Osteocyte (in vitro differentiated cells): ENCODE measurements around the gene RAC2. TPM values are rescaled to one million over a fixed set of nuclear protein-coding genes. Genes with fewer than 3 reads are reported as not detected.

ENCODE experiments used
- DNase-seq: peaks from one replicate; pipeline ENCODE4 v3.0.0; 2021; ENCODE audit warnings: mixed read lengths; ENCODE audit not compliant: unreplicated experiment; ENCODE audit errors: extremely low spot score
- H3K27ac Mint-ChIP-seq: one replicate; pipeline ENCODE4 v1.8.0; 2021; ENCODE audit warnings: mild to moderate bottlenecking, mixed read lengths; ENCODE audit not compliant: unreplicated experiment
- H3K27me3 Mint-ChIP-seq: one replicate; pipeline ENCODE4 v1.8.0; 2021; ENCODE audit warnings: mixed read lengths; ENCODE audit not compliant: unreplicated experiment
- H3K36me3 Mint-ChIP-seq: one replicate; pipeline ENCODE4 v1.8.0; 2021; ENCODE audit warnings: mixed read lengths; ENCODE audit not compliant: unreplicated experiment
- H3K4me1 Mint-ChIP-seq: one replicate; pipeline ENCODE4 v1.8.0; 2021; ENCODE audit warnings: mixed read lengths; ENCODE audit not compliant: unreplicated experiment
- H3K4me3 Mint-ChIP-seq: one replicate; pipeline ENCODE4 v1.8.0; 2021; ENCODE audit warnings: mild to moderate bottlenecking, moderate library complexity, mixed read lengths; ENCODE audit not compliant: unreplicated experiment
- H3K9me3 Mint-ChIP-seq: one replicate; pipeline ENCODE4 v1.8.0; 2021; ENCODE audit warnings: mixed read lengths; ENCODE audit not compliant: unreplicated experiment
- CTCF ChIP-seq: fragments of 200-600 bp; sonication (generic); IDR thresholded peaks from 2 replicates; pipeline ENCODE4 v1.5.0; 2021; ENCODE audit warnings: antibody characterized with exemption, mild to moderate bottlenecking, moderate library complexity
- total RNA-seq: library from RNA; stranded (reverse); gene quantifications from 2 replicates; pipeline ENCODE4 v1.2.1, GENCODE V29; 2021

The RAC2 gene
- total RNA-seq, 1 donor from 2014 or later: not detected

DNA sequence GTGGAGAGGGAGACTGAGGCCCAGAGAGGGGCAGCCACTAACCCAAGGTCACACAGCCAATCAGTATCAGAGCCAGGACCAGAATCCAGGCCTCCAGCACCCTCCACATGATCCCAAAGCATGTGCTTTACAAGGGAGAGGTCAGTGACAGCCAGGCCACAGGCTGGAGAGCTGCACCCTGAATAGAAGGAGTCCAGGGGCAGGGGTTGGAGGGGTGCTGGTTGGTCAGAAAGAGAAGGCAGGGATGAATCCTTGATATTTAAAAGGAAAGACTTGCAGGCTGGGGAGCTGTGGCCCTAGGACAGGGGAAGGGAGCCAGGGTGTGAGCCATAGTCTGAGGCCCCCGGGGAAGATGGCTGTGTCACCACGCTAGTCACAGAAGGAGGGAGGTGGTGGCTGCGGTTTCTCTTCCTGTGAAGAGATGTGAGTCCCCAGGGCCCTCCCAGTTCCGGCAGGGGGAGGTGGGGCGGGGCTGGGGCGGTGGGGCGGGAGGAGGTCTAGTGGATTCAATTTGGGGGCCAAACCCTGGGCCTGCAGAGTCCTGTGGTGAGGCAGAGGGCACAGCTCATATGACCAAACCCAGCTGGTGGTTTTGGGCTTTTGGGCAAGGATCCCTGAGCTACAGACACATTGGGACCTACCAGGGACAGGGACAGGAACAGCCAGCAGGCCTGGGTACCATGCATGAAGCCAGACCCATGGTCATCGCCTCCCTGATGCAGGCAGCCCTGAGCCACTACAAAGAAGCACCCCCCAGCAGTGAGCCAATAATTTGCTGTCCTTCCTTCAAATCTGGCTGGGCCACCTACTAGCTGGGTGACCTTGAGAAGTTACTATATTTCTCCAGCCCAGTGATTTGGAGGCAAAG, 14.0 kb downstream of the RAC2 start:
- DNase-seq: no peak
- no peak overlapping the region for H3K4me3 Mint-ChIP-seq
- no peaks in the 10 kb centered on the region for H3K36me3 Mint-ChIP-seq
- no peaks in the 10 kb centered on the region for H3K9me3 Mint-ChIP-seq
- H3K27ac Mint-ChIP-seq: peak overlapping the region; percentile 24
- TF ChIP-seq CTCF: no peak
- peaks cover 12% of the 10 kb centered on the region for H3K27me3 Mint-ChIP-seq
- H3K4me1 Mint-ChIP-seq: peaks cover 24% of the 10 kb centered on the region

- Mint-ChIP-seq H3K36me3 (no peaks in the 10 kb centered on the region), H3K9me3 (no peaks in the 10 kb centered on the region), H3K27ac (peak overlapping the region; percentile 68), H3K4me3 (no peak overlapping the region), H3K27me3 (peaks cover 13% of the 10 kb centered on the region), H3K4me1 (peaks cover 24% of the 10 kb centered on the region)
- no peak for DNase-seq
- TF ChIP-seq CTCF: no peak
These were observed 14.9 kb downstream of the RAC2 start for GRCh38 chr22:37229012-37229804.

GRCh38 chr22:37228106-37229011, 15.7 kb downstream of the RAC2 start:
- peaks cover 24% of the 10 kb centered on the region for H3K4me1 Mint-ChIP-seq
- H3K4me3 Mint-ChIP-seq: no peak overlapping the region
- no peaks in the 10 kb centered on the region for H3K9me3 Mint-ChIP-seq
- peaks cover 13% of the 10 kb centered on the region for H3K27me3 Mint-ChIP-seq
- TF ChIP-seq CTCF: no peak
- no peaks in the 10 kb centered on the region for H3K36me3 Mint-ChIP-seq
- H3K27ac Mint-ChIP-seq: peak overlapping the region; percentile 68
- DNase-seq: no peak

DNA sequence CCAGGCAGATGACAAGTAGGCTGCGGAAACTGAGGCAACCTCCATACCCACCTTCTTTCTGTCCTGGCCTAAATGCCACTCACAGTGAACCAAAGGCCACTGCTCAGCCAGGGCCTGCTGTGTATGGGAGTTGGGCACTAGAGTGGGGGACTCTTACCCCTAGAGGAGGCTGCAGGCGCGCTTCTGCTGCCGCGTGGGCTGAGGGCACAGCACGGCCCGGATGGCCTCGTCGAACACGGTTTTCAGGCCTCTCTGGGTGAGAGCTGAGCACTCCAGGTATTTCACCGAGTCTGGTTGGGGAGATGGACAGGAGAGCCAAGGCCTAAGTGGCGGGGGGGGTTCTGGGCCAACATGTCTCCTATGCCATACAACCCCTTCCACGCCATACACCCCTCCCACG, 17.6 kb downstream of the RAC2 start:
- H3K4me1 Mint-ChIP-seq: peaks cover 24% of the 10 kb centered on the region
- H3K4me3 Mint-ChIP-seq: no peak overlapping the region
- no peak for DNase-seq
- H3K36me3 Mint-ChIP-seq: no peaks in the 10 kb centered on the region
- H3K9me3 Mint-ChIP-seq: no peaks in the 10 kb centered on the region
- H3K27me3 Mint-ChIP-seq: peaks cover 20% of the 10 kb centered on the region
- no peak overlapping the region for H3K27ac Mint-ChIP-seq
- TF ChIP-seq CTCF: no peak
